ENCODE results near the gene EMX2.

EMX2 gene

DNA sequence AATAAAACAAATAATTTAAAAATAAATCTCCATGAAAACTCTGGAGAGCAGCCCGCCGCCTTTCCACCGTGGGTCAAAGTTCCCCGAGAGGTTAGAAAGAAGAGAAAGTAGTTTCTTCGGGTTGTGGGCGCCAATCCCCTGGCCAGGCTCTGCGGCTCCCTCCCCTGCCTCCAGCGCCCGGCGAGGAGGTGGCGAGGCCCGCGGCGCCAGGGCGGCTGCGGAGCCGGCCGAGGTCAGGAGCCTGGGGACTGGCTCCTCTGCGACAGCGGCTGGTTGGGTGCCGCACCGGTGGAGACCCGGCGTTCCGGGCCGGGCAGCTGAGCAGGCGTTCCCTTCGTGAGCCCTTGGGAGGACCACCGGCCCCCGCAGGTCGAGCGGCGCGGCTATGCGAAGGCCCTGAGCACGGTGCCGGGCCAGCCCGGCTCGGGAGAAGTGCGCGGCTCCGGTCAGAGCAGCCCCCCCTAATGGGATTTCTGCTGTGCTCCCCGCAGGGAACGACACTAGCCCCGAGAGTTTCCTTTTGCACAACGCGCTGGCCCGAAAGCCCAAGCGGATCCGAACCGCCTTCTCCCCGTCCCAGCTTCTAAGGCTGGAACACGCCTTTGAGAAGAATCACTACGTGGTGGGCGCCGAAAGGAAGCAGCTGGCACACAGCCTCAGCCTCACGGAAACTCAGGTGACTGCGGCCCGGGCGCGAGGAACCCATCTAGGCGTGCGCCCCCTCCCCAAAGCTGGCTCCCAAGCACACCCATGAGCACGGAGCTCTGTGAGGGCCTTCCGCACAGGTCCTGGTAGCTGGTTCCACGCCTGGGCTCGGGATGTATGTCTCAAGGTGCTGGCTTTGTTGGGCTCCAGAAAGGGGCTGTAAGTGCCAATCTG, 2.8 kb downstream of the EMX2 start:
- peak; percentile 48 for DNase-seq

DNA sequence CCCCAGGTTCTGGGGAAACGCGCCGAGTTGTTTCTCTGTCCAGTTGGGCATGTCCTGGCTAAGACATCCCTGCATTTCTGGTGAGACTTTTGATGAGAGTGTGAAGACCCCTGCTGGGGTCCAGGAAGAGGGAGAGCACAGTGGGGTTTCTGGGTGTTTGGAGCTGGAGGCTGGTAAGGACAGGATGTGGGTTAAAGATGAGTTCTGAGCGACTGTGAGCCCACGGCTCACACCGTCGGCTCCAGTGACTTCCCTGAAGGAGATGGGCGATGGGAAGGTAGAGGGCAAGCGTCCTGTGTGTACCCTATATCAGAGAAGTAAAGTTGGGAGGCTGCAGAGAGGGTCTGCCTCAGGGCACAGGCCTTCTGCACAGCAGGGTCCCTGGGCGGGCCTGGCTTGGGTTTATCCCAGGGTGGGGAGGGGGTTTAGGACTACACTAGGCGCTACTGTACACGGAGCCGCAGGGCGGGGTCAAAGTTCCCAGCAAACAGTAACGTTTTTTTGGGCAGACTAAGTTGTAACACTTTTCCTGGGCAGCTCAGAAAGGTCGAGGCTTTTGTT, 3.6 kb downstream of the EMX2 start:
- peak; percentile 63 for DNase-seq

DNA sequence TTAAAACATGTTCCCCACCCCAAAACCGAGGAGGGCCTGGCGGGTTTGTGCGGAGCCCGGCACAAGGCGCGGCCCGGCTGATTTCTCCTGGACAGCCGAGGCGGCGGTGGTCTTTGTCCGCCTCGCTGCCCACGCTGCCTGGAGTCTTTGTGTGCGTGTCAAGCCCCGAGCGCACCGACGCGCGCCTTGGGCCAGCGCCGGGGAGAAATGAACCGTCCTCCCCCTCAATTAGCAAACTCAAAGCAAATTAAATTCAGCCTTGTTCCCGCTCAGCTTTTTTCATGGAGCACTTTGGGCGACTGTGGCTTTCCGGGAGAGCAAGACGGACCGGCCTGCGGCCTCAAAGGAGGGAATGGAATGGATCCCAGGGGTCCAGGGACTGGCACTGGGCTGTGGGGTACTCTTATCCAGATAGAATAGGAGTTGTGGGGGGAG, 4.1 kb downstream of the EMX2 start:
- DNase-seq, result peak; percentile 42

DNA sequence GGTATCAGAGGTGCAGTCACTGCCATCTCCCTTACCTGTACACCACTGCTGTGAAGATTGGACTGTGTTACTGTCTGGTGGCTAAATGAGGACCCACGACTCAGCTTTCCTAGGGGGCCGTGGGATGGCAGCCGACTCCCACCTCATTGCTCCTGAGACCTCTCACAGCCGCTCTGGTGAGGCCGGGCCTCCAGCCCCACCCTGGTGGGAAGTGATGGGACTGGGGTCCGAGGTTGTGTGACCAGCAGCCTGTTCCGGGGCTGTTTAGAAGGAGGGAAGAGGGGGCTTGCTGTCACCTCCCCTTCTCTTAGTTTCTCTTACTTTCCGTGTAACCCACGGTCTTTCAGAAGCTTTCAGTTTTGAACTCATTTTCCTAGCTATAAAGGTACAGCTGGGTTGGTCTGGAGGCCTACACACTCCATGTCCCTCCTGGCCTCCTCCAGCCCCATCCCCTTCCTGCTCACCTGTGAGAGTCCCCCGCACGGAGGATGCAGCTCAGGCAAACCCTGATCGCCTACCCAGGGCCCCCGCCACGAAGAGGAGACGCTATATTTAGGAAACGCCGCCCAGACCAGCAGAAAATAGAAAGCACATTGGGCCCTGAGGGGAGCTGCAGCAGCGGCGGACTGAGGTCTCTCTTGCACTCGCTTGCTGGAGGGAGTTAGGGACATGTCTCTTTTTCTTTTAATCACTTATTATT, 4.6 kb downstream of the EMX2 start:
- DNase-seq, result peak; percentile 54

GRCh38 chr10:117547716-117548668, 5.4 kb downstream of the EMX2 start:
- peak; percentile 69 for DNase-seq

GRCh38 chr10:117549100-117549585, 6.6 kb downstream of the EMX2 start:
- peak; percentile 61 for DNase-seq

DNA sequence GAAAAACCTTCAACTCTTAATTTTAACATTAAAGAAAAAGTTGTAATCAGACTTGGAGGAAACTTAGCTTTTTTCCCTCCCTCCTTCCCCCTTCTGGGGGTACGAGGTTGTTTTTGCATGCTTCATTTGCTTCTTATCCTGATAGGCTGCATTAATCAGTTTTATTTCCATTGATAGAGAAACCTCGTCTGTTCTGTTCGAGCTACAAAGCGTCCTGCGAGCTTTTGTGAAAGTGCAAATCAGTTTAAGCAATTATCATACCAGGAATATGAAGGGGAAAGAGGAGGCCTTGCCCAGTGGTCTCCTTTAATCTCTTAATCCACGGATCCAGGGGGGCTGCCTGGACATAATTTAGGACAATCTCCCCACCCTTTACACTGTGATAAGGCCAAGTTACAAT, 7.5 kb downstream of the EMX2 start:
- DNase-seq, result peak; percentile 55

DNA sequence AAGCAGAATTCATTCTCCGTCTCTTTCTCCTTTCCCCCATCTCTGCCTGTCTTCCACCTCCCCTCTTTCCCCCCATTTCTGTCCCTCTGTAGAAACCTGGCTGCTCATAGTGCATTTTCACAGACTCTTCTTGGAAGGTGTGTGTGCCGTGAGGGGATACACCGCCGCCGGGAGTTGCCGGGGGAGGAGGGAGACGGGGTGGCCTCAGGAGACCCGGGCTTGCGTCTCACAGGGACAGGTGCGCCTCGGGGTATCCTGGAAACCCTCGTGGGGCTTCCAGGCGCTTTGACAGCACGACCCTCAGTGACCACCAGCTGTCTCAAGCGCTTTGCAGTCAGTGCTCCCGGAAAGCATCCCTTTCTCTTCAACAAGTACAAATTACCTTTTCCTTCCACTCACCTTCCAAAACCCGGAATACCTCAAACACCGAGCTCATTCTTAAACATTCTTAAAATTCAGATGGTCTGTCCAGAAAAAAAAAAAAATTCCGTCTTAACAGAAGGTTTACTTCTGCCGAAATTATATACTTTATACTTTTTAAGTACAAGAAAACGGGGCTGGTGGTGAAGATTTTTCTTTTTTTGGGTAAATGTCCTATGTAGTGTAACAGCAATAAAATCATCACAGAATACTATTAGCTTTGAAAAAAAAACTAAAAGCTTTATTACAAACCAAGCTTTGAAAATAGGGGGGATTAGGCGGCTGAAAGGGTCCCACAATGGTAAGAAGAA, 8.2 kb downstream of the EMX2 start:
- DNase-seq, result no peak

DNA sequence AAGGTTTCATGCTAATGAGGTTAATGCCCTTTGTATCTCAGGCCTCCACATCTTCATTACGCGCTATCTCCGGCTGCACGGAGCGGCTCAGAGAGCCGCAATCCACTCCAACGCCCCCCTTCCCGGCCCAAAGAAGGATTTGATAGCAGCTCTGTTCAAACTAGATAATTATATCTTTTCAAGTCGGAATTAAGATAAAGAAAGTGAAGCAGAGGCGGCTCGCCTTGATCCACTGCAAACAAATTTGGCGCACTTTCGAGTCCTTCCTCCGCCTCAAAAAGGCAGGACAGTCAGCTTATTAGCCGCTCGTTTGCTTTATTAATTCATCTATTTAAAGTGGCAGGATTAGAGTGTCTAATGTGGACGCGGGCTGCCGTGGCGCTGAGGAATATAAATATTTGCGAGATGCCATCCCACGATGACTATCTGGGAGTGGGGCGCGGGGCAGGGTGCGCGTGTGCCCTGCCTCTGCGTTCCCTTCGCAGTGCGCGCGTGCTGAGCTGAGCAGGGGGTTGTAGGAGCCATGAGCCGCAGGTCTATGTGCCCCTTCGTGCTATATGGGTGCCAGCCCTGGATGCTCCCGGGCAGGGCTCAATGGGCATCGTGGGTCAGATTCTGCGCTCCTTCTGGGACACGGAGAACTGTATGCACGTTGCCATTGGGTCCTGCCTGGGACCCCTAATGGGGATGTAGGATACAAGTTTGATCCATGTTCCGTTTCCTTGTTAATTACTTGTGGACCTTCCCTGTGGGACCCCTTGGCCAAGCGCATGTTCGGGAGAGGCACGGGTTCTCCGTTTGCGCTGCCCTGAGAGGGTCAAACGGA, 9.0 kb downstream of the EMX2 start:
- DNase-seq, result peak; percentile 41

DNA sequence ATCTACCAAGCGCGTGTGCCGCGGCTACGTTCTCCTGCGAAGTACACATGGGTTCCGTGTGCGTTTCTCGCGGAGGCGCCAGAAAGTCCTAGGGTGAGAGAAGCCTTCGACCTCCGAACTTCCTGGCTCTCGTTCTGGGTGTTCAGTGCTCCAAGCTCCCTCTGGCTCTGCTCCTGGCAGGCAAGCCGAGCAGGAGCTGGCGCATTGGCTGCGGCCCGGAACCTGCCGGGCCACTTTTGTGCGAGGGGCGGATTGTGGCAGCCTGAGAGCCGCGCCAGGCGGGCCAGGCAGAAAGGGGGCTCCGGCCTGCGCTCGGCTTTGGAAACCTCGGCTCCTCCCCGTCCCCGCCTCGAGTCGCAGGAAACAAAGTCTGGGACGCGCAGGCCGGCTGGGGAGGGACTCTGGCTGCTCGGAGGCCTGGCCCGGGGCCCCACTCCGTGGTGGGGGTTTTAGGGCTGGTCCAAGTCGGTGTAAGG, 9.6 kb downstream of the EMX2 start:
- DNase-seq, result peak; percentile 78

DNA sequence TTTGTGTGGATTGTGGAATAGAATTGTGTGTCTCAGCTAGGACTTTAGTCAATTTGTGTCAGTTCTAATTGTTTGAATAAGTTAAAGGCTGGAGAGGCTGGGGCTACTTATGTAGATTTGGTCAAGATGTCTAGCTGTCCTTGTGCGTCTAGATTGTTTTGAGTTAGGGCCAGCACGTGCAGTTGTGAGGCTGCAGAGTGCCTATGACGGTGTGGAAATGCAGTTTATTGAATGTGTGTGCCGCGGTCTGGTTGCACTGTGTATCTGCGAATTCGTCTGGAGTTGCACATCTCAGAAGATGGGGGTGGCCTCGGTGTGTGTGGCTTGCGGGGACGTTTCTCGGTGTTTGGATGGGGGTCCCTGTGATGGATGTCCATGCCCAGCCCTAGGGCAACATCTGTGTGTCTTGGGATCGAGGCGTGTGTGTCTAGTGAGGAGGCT, 10.2 kb downstream of the EMX2 start:
- DNase-seq, result peak; percentile 77

- DNase-seq, result peak; percentile 58
These were observed 10.7 kb downstream of the EMX2 start for GRCh38 chr10:117553142-117553814.

GRCh38 chr10:117553815-117554172, 11.2 kb downstream of the EMX2 start:
- no peak for DNase-seq

DNA sequence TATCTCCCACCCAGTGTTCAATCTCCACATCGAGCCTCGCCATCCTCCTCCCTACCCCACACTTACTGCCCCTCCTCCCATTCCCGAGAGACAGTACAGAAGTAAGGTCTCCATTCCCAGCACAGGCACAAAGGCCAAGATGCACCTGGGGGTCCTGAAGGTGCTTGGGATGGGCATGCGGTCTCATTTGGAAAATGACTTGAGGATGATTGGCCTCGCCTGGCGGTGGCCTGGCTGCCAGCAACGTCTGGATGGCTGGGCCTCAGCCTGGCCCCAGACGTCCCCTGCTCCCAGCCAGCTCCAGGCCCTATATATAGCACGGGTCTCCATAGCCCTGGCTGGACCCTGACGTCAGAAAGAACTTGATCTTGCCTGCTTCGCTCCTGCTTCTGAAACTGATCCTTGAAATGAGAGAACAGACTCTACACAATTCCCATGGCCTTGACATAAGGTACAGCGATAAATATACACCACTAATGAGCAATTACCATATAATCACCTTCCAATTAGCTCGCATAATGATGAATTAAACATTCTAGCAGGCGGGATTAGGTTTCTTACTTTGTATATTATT, 11.8 kb downstream of the EMX2 start:
- DNase-seq, result no peak

GRCh38 chr10:117555017-117555416, 12.5 kb downstream of the EMX2 start:
- DNase-seq, result no peak

GRCh38 chr10:117555863-117556262, 13.3 kb downstream of the EMX2 start:
- DNase-seq, result no peak

DNA sequence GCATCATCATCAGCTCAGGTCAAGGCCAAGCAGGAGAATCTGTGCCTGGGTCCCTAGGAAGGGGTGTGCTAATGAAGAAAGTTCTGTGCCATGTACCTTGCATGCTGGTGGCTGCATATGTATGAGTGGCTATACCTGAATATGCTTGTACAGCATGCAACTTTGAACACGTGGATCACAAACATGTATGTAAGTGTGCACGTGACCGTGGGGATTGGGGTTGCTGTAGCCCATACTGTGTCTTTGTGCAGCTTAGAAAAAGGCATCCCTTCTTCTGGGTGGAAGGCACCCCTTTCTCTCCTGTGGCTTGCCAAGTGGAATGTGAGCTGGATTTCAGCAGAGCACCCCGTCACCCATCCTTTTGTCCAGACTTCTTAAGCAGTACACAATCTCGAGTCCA, 13.8 kb downstream of the EMX2 start:
- DNase-seq, result no peak

DNA sequence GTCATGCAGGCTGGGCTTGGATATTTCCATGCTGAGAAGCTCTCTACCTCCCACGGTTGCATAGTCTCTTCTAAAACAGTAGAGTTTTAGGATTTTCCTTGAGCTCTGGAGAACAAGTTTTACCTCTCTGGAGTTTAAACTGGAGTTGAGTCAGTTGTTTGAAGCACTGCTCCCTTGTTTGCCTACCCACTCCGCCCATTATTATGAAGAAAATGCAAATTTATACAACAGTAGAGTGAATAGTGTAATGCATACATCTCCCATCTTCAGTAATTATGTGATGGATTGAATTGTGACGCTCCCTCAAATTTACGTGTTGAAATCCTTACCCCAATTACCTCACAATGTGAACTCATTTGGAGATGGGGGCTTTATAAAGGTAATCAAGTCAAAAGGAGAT, 17.2 kb downstream of the EMX2 start:
- DNase-seq, result no peak

GRCh38 chr10:117560942-117561341, 18.4 kb downstream of the EMX2 start:
- DNase-seq, result no peak

DNA sequence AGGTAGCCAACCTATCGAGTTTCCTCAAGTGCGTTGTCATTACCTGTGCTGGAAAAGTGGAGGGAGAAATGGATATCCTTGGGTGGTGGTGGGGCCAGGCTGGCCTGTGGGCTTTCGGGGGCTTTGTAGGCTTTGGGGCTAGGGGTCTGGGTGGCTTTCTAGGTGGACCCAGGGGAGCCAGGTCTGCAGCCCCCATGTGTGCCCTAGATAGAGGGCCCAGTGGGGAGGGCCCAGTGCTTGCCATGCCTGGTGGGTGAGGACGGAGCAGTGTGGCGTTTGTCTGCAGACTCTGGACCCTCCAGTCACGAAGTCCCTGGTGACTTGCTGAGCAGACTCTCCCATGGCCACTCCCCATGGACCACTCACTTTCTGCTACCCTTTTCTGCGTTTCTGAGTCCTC, 19.7 kb downstream of the EMX2 start:
- DNase-seq, result no peak

Measured in fibroblast of skin of right biceps (primary cell).